H4 (cell line): ENCODE data around the gene SEMA5A. TPM values are rescaled to one million over a fixed set of nuclear protein-coding genes. Genes with fewer than 3 reads are reported as not detected.

Source experiments
- DNase-seq: peaks from one replicate; pipeline ENCODE4 v3.0.0-alpha.2; 2015; ENCODE audit warnings: low spot score
- total RNA-seq: library from RNA; depleted of rRNA; stranded (reverse); fragments of >200 nt; shearing (Covaris generic); gene quantifications from 2 replicates; pipeline ENCODE4 v1.2.3, GENCODE V29; 2014

Gene SEMA5A
- total RNA-seq, 1 experiment from 2014 or later = 20.4 TPM

DNA sequence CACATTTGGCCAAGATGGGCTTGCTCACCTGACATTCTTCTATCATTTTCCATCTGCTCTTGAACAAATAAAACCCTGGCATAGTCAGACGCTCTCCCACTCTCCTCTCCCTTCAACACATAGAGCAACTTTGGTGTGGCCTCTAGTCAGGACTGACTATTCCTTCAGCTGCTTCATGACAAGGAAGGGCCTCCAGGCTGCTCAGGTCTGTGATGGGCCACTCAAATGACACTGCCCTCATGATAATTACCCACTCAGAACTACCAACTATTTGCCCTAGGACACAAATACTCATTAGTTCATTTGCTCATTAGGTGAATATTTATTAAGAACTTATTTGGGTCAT lies 376.3 kb downstream of the SEMA5A start:
- DNase-seq = no peak

GRCh38 chr5:9168791-9169556 lies 376.9 kb downstream of the SEMA5A start:
- peak; percentile 38 for DNase-seq

DNA sequence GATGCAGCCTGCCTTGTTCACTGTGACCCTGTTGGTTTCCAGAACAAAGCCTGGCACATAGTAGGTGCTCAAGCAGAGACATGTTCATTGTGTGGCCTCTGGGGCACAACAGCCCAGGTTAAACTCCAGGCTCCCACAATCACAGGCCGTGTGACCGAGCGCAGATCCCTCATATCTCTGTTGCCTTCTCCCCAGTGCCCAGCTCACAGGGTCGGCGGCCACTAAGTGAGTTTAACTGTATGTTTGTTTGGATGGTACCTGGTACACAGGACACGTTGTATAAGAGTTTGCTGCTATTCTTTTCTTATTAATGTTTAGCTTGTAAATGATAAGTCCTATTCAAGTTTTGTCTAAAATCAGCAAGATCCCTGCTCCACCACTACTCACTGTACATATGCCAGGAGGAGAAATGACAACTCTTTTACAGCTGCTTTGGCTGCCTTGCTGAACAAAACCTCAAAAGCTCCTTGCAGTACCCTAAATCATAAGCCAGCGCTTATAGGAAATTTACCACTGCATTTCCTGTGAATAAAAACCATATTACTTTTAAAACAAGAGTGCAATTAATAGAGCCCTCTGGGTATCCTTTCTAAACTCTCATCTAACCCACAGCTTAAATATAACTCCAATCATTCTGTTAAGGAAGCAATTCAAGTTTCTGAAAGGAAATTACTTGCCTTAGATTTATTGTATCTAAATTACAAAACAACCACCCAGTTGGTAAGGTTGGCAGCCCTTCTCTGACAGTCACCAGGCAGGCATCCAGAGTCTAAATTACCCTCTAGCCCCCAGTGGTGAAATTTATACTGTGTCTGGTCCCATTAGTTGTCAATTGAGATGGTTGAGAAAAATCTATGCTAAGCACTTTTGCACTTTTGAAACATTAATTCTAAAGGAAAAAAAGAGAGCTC lies 379.4 kb downstream of the SEMA5A start:
- no peak for DNase-seq

DNA sequence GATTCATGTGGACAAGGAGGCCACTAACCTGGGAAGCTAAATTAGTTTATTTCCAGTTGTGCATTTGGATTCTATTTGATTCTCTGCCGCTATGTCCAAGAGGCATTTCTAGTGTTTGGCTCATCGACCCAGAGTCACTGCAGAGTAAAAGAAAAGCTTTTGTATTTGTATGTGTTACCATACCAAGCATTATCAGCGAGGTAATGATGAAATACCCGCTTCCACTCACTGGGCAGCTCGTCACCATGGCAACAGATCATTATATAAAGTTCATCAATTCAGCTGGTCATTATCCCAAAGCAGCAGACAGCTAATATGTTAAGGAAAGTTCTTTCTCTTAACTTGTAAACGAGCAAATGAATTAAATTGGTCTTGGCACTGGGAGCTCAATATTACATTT lies 380.3 kb downstream of the SEMA5A start:
- no peak for DNase-seq

- DNase-seq = no peak
Measured at GRCh38 chr5:9160747-9161146, 385.1 kb downstream of the SEMA5A start.

GRCh38 chr5:9157811-9158210 lies 388.1 kb downstream of the SEMA5A start:
- DNase-seq = no peak

DNA sequence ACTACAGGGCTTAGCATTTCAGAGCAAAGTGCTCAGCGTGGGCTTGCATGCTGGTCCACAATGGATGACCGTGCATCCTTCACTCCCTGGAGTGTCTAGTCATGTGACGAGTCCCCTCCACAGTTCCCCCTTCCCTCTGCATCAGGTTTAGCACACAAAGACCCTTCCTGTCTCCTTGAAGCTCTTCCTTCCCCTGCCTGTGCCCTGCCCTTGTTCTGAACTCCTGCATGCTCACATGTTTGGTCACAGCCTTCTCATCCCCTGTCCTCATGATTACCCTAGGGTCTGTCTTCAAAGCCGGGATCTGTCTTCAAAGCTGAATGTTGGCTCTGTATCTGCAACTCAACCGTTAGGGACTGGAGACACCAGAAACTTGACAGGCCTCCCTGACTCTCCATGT lies 388.9 kb downstream of the SEMA5A start:
- DNase-seq = no peak

- DNase-seq = peak; percentile 66
Measured at GRCh38 chr5:9156282-9156681, 389.6 kb downstream of the SEMA5A start.

- DNase-seq = no peak
Measured at GRCh38 chr5:9151684-9152427, 394.0 kb downstream of the SEMA5A start.

DNA sequence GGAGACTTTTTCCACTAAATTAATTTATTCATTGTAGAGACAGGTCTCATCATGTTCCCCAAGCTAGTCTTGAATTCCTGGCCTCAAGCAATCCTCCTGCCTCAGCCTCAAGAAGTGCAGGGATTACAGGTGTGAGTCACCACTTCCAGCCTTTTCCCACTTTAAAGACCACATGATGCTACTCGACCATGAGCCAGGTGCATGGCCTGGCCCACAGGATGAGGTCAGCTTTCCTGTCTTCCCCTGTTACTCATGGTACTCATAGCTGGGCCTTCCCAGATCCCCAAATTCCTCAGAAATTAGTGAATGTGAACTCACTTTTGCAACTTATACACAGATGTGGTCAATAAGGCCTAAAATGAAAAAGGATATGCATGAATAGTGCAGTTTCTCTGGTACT lies 395.9 kb downstream of the SEMA5A start:
- DNase-seq = peak; percentile 64

GRCh38 chr5:9148242-9148641 lies 397.6 kb downstream of the SEMA5A start:
- DNase-seq = no peak

DNA sequence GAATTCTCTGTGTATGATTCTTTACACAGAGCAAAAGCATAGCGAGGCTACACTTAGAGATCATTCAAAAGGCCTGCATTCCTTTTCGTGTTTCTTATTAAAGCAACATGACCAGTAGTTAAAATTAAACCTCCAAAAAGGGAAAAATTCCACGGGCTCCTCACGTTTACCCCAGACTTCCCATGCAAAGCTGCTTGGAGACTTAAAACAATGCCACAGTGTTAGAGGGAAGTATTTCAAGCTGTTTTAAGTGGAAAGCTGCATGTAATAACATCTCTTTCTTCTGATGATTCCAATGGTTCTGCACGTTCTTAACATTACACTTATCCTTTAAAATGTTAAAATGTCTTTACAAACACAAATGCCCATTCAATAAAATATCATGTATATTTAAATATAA lies 405.2 kb downstream of the SEMA5A start:
- DNase-seq = no peak

DNA sequence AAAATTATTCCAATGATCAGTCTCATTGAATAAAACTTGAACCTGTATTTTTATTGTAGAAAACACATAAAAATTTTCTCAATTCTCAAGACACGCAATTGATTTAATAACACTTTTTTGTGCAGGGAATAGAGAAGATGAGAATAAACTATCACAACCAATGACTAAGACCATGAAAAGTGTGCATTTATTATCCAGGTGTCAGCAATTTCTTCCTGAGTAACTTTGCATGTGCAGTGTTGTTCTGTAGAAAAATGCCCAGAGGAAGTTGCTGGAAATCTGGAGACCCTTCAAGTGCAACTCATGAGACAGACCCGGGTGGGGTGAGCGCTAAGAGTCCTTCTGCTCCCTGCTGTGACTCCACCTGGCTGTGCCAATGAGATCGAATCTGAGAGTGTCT lies 405.7 kb downstream of the SEMA5A start:
- DNase-seq = no peak

GRCh38 chr5:9139344-9139743 lies 406.5 kb downstream of the SEMA5A start:
- DNase-seq = no peak

DNA sequence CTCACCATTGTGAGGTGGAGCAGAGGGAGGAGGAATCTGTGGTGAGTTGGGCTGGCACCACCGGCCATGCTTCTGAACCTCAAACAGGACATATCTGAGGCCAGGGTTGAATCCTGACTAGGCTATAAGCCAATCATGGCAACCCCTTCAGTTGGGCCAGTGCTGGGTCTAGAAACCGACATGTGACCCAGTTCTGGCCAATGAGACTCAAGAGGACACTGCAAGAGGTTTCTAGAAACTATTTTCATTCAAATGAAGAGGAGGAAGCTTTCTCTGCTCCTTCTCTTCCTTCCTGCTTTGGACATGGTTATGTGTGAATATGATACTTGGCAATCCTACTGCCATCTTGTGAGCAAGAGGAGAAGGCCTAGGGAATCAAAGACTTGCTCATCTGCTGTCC lies 417.7 kb downstream of the SEMA5A start:
- no peak for DNase-seq

DNA sequence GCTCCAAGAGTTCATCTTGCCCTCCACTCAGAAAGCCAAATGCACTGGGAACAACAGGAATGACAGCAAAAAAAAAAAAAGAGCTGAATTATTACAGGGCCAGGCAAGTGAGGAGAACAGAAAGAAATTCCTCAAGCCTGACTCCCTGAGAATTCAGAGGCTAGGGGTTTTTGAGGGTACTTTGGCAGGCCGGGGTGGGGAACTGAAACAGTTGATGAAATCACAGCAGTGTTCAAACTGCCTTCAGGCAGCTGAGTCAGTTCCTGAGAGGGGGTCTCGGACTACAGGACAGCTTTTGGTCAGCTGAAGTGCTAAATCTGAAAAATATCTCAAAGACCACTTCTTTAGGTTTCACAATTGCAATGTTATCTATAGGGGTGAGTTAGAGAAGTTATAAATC lies 419.4 kb downstream of the SEMA5A start:
- DNase-seq = no peak

DNA sequence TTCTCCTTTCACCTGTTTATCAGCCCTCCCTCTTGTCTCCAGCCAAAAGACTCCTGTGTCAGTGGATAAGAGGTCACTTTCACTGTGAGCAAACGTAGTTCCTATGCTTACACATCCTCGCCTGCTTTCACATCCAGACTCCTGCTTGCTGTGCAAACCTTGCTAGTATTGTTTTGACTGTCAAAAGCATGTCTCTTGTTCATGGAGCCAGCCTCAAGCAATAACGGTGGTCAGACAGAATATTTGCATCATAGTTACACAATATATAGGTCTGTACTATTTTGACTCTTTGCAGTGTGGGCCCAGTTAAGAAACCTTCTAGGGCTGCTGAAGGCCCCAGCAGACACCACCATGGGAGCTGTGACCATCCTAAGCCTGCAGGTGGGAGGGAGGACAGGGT lies 420.0 kb downstream of the SEMA5A start:
- DNase-seq = no peak

DNA sequence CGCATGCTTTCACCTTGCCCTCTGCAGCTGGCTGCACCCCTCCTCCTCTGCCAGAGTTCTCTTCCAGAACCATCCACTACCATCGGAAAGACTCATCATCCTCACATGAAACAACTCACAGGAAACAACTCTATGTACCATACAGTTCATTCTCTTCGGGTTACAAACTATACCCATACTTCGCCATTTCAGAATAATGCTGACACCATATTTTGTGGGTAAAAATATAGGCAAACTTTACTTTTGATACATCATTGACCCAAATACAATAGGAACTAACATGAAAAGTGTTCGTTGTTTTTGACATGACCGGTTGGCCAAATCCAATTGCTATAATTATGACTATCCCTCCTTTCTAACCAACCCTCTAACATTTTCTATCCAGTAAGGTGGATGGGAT lies 421.0 kb downstream of the SEMA5A start:
- no peak for DNase-seq

GRCh38 chr5:9124071-9124470 lies 421.8 kb downstream of the SEMA5A start:
- no peak for DNase-seq

DNA sequence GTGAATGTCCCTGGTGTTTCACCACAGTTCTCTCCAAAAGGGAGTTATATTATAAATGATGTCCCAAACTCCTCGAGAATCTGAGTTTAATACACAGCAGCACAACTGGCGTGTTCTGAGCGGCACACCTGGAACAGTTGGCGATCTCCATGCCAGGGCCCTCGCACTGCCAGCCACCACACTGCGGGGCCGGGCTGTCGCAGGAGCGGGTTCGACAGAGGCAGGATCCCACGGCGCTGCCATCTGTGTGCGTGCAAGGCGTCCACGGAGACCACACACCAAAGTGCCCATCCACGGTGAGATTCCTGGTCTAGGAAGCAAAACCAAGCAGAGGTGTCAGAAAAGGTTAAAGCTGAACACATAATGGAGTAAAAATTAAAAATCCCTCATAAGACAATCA lies 423.3 kb downstream of the SEMA5A start:
- DNase-seq = no peak

DNA sequence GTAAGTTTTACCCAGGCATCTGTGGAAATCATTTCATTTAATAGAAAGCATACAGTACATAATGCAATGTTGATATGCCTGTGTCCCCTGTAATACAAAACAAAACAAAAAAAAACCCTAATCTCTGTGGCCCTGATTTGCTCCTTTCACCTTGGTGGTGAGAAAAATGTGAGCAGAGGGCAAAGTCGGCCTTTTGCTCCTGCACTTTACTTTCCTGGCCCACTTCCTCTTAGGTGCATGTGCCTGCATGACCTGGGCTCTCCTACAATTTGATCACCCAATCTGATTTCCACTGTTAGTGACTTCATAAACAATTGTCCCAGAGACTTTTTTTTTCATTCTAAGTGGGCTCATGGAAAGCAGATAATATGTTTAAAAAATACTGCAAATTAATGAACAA lies 424.3 kb downstream of the SEMA5A start:
- DNase-seq = no peak

- DNase-seq = no peak
Measured at GRCh38 chr5:9118852-9119251, 427.0 kb downstream of the SEMA5A start.

DNA sequence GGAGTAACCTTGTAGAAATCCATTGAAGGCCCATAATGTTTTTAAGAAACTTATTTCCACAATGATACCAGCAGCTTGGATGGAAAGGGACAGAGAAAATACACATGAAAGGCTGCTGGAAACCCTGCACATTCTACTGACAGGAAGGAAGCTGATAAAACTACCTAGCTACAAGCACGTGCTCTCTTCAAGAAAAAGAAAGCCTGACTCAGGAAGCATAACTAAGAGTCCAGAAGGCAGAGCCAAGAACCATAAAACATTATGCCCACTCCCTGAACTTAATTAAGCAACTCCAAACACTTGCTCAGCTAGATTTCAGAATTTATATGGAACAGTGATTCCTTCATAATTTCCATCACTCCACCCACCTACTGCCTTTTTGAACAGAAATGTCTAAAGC lies 430.8 kb downstream of the SEMA5A start:
- DNase-seq = no peak
